GM21367 (cell line): ENCODE results near the gene QPRT.
"Not testable (repeated sequence)": the region's sequence is repeated elsewhere in the genome, so short reads cannot be mapped to it uniquely, and the experiment has no call there.

Source experiments
- ATAC-seq: cut with Tn5 transposase; IDR thresholded peaks from one replicate; pipeline ENCODE4 v1.9.1; 2021; ENCODE audit not compliant: unreplicated experiment

The QPRT gene

GRCh38 chr16:29744541-29745101, 65.6 kb downstream of the QPRT start:
- no peak for ATAC-seq

- peak; percentile 24 for ATAC-seq
Measured at GRCh38 chr16:29745121-29745852, 66.3 kb downstream of the QPRT start.

- ATAC-seq, result peak; percentile 71
Measured at GRCh38 chr16:29745853-29746345, 66.9 kb downstream of the QPRT start, which contains the start of gene C16orf54. Gene C16orf54 (minus strand): TSS chr16:29745990. CDS start chr16:29744951, 1,039 bp downstream.

GRCh38 chr16:29746518-29746917, 67.5 kb downstream of the QPRT start:
- ATAC-seq, result not testable (repeated sequence)
